GM18861 (cell line): ENCODE measurements around the gene JAML.

Experiments used
- ATAC-seq: cut with Tn5 transposase; IDR thresholded peaks from one replicate; pipeline ENCODE4 v1.9.1; 2021; ENCODE audit not compliant: unreplicated experiment

Gene JAML

DNA sequence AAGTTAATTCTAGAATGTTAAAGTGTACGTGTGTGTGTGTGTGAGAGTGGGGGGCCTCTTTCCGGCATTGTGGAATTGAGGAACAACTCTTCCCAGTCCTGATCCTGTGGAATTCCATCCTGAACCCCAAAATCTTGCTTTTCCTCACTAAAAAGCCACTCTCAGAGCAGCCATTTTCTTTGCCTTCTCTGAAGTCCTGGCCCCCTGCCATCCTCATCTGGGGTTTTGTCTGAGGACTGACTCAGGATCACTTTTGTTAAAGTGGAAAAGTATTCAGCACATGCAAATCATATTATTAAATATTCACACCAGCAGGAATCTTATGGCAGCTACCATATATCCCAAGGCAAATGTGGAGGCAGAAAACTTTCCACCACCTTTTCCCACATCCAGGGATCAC, 76.0 kb downstream of the JAML start:
- no peak for ATAC-seq

DNA sequence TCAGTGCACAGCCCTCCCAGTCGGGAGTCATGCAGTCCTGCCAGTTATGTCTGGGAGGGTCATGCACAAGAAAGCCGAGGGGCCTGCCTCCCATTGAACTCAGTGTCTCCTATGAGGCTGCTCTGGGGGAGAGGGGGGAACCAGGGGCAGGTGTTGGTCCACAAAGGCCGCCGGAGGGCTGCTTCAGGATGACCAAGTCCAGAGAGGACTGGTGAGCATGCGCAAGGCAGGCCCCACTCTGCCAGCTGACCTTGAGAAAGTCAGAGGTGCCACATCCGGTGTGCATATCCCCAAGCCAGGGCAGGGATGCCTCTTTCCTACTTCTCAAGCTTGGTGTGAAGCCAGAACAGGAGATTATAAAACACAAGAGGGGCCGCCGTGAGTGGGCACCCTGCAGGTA, 76.6 kb downstream of the JAML start:
- no peak for ATAC-seq

DNA sequence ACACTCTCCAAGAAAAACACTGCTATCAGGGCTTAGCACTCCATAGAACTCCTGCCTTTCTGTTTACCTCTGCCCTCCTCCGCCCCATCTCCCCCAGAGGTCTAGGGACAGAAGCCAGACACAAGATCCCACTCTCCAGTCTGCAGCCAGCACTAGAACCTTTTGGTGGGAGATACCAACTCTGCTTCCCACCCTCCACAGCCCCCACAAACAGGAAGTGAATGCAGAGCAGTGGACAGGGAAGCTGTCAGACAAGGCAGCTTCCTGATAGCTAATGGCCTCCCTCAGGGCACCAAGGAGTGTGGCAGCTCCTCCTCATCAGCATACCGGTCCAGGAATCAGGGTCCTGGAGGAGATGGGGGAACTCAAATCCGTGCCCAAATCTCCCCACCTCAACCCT, 77.3 kb downstream of the JAML start:
- no peak for ATAC-seq

DNA sequence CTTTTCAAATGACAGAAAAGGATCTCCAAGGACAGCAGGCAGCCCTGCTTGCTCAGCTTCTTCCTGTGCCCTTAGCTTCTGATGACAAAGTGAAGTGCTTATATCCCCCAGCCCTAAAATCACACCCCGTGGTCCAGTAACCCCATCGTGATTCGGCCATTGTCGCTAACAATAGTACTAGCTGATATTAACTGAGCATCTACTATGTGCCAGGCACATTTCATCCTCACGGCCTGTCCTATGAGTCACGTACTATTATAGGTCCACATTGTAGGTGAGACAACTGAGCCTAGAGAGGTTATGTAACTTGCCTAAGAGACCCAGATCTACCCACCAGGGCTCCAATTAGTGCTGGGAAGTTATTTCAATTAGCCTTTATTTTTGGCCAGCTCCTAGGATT, 78.3 kb downstream of the JAML start:
- ATAC-seq: no peak

DNA sequence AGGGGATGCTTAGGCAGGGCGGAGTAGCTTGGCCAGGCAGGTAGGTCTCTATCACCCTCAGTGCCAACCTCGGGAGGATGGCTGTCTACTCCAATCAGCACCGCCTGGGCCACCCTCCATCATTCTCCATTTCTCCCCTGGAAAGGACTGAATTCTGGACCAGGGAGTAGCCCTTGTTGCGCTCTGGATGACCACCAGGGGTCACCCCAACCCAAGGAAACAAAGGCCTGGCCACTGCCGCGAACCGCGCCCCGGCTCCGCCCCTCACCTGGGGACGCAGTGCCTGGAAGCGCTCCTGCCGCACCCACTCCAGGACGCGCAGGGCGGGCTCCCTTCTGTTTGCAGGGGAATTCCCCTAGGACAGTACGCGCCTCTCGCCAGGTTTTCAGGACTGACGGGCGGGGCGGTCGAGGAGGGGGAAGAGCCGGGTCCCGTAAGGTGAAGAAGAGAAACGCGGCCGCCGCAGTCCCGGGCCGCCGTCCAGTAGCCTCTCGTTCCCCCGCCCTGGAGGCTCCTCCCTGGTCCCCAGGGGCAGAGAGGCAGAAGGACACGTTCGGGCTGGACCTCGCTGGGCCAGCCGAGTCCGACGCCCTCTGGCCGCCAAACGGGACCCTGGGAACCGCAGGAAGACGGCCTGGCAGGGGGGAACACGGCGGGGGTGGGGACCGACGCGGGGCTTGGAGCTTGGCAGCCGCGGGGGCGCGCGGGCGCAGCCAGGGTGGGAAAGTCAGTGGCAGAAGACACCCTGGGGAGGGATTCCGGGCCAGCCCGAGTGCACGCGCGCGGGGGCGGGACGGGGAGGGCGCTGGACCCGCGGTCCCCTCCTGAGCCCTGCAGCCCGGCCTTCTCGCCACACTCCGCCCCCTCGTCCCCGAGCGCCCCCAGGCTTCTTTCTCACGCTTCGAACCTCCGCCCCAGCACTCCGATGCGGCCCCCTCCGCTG, 79.3 kb downstream of the JAML start:
- peak; percentile 69 for ATAC-seq

DNA sequence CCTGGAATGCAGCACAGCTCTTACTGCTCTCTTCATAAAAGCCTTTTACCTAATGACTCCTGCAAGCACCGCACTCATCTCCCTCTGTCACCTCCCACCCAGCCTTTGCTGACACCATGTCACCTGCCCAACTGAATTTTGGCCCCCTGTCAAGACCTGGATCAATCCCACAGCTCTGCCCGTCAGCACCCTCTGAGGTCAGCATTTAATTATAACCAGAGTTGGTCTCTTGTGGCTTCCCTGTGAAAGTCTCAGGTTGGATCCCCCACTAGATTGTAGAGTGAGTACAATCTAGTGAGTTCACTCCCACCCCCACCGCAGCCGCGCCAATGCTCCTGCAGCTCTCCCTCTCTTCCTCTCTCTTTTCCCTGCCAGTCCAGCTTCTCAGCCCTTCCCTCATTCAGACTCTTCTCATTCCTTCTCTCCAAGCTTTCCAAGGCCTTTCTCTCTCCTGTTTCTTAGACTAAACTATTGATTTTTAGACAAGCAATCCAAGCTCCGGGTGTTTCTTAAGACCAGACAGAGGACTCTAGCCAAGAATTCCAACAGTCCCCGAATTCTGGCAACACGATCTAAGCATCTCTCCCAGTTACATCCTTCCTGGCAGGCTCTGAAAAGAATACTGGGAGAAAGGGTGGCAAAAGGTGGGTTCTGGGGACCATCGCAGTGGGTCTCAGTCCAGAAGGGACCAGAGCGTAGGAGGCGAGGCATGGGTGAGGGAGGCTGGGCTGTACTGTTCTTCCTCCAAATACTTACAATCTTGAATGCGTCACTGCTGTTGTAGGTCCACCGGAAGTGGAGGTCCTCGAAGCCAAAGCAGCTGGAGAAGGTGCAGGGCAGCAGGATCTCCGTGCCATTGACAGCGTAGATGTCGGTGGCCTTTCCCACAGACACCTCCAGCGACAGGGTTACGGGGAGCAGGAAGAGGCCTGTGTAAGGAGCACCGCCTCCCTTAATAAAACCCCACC, 80.2 kb downstream of the JAML start:
- no peak for ATAC-seq
